GM18511 (cell line): ENCODE data around the gene CCSER1.
"Not testable (repeated sequence)": the region's sequence is repeated elsewhere in the genome, so short reads cannot be mapped to it uniquely, and the experiment has no call there.

Source experiments
- ATAC-seq: cut with Tn5 transposase; IDR thresholded peaks from one replicate; pipeline ENCODE4 v1.9.1; 2021; ENCODE audit warnings: mild to moderate bottlenecking, moderate library complexity; ENCODE audit not compliant: unreplicated experiment

Gene CCSER1

GRCh38 chr4:91108751-91109150, 981.6 kb downstream of the CCSER1 start:
- no peak for ATAC-seq

GRCh38 chr4:91111556-91111955, 984.4 kb downstream of the CCSER1 start:
- no peak for ATAC-seq

DNA sequence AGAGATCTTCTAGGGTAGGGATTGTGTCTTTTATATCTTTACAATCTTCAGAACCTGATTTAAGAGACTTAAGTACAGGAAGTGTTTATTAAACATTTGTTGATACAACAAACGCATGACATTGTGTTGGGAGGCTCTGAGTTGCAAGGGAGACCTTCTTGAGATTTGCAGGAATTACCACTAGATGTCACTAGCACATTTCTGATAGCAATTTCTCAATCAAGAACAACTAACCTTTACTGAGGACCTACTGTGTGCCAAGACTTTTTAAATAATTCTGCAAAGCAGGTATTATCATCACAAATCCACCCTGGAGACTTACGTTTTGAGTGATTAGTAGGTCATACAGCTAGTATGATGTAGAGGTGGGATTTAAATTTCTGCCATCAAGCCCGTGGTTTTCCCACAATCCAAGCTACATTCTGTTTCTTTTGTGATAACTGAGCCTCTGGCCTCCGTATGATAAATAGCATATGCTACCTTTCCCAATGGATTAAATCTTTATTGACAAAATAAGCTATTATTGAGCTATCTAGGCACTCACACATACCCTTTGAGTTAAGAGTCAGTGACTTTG, 986.0 kb downstream of the CCSER1 start:
- peak; percentile 52 for ATAC-seq

- ATAC-seq, result no peak
Measured at GRCh38 chr4:91114386-91114785, 987.2 kb downstream of the CCSER1 start.

DNA sequence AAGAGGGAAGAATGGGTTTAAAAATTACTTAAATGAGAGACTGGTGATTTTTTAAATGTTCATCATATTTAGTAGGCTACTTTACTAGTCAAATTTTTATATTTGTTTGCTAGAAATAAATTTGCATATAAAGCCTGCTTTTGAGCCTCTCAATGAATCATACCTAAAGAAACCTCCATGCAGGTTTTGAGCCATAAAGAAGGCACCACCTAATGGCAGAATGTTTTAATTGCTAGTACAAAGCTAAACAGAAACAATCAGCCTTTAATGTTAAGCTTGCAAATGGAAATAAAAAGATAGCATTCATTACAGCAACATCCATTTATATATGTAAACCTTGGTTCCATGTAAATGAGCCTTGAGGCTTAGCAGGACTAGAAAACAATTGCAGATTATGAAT, 989.7 kb downstream of the CCSER1 start:
- no peak for ATAC-seq

DNA sequence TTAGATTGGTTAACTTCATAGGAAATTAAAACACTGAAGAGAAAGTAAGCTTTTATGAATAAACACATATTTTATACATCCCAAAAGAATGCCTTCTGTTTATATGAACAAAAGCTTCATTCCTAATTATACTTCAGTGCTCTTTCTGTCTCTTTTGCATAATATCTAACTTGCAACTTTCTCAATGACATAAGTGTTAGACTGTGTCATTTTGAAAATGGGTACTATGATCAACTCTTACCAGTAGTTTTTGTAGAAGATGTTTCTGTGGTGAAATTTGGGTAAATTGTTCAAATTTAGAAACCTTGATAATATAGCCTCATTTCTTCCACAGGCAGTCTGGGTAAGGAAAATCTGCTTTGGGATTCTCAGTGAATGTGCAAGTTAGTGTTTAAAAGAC, 991.4 kb downstream of the CCSER1 start:
- peak; percentile 90 for ATAC-seq

DNA sequence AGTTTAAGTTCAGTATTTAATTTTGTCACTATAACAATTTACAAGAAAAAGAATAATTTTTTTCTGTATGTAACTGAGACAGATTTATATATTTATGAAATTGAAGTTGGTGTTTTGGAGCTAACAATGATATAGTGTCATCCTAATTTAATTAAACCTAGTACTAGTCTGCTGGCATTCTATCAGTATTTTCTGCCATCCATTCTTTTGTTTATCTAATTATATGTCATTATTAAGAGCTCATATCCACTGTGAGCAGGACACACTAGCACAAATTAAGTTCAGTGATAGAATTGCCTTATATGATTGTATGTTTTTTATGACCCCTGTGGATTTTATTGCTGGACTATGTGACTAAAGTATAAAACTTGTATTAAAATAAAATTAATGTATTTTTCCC, 996.5 kb downstream of the CCSER1 start:
- no peak for ATAC-seq

- no peak for ATAC-seq
Measured at GRCh38 chr4:91127192-91127591, 1000.0 kb downstream of the CCSER1 start.

- no peak for ATAC-seq
Measured at GRCh38 chr4:91127831-91128230, 1000.6 kb downstream of the CCSER1 start.

DNA sequence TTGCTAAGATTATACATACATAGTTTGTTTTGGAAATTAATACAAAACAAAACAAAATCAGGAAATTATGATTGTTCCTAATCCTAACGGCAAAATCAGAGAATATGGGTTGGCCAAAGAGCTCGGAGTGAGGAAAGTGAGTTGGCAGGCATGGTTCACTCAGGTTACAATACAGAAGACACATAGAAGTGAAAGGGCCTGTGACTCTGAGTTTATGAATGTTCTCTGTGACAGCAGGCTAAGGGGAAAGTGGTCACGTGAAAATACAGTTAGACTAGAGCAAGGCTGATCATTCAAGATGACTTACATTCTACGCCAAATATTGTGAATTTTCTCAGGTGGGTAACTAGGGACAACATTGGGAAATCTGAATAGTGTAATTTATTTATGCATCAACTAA, 1001.3 kb downstream of the CCSER1 start:
- no peak for ATAC-seq

GRCh38 chr4:91147067-91147466, 1019.9 kb downstream of the CCSER1 start:
- no peak for ATAC-seq

DNA sequence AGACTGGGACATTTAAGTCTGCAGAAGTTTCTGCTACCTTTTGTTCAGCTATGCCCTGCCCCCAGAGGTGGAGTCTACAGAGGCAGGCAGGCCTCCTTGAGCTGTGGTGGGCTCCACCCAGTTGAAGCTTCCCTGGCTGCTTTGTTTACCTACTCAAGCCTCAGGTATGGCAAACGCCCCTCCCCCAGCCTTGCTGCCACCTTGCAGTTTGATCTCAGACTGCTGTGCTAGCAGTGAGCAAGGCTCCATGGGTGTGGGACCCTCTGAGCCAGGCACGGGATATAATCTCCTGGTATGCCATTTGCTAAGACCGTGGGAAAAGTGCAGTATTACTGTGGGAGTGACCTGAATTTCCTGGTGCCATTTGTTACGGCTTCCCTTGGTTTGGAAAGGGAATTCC, 1026.8 kb downstream of the CCSER1 start:
- not testable (repeated sequence) for ATAC-seq

GRCh38 chr4:91167864-91168653, 1040.9 kb downstream of the CCSER1 start:
- not testable (repeated sequence) for ATAC-seq

DNA sequence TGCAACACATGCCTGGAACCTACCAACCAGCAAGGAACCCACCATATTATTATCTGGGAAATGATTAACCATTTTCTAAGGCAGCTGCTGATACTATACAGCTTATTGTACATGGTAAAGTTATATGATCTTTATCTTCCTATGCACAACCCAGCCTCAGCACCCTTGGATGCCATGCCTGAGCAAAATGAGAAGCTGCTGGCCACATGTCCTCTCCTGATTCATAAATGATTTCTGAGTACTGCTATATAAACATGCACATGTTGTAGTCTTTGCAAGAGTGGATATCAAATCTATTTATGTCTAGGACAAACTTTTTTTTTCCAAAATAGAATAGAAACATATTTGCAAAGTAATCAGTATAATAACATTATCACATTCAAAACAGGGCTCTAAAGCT, 1043.6 kb downstream of the CCSER1 start:
- ATAC-seq, result no peak

DNA sequence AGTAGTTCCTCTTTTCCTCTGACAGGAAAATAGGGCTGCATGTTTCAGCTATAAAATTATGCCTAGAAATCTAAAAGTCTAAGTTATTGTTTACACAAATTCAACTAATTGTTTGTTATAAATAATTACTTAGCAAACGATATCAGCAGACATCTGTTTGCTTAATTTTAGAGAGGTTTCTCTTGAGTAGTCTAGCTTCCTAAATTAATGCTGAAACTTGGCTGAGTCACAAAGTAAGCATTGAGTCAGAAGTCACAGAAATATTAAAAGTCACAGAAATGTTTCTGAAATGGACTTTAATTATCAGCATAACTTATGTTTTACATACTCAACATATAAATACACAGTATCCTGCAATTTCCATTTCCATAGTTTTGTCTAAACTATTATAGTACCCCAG, 1044.0 kb downstream of the CCSER1 start:
- ATAC-seq, result no peak

- not testable (repeated sequence) for ATAC-seq
Measured at GRCh38 chr4:91185061-91185460, 1057.9 kb downstream of the CCSER1 start.

DNA sequence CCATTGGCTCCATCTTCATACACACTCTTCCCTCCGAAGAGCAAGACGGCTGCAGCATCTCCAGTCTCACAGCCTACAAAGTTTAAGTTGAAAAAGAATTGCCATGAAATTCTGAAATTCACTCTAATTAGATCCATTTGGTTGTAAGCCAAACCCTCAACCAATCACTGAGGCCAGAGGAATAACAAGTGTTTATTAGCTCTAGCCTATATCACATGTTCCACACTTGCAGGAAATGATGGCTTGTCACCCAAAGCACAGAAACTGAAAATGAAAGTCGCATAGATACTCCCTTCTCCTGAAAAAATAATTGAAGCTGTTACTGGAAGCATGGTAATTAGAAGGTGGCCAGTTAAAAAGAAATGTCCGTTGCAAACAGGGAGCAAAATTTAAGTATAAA, 1071.8 kb downstream of the CCSER1 start:
- peak; percentile 80 for ATAC-seq

DNA sequence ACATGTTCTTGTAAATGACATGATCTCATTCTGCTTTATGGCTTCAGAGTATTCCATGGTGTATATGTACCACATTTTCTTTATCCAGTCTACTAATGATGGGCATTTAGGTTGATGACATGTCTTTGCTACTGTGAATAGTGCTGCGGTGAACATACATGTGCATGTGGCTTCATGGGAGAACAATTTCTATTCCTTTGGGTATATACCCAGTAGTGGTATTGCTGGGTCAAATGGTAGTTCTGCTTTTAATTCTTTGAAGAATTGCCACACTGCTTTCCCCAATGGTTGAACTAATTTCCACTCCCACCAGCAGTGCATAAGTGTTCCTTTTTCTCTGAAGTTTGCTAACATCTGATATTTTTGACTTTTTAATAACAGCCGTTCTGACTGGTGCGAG, 1080.3 kb downstream of the CCSER1 start:
- ATAC-seq, result no peak

GRCh38 chr4:91212211-91212610, 1085.0 kb downstream of the CCSER1 start:
- ATAC-seq, result no peak

DNA sequence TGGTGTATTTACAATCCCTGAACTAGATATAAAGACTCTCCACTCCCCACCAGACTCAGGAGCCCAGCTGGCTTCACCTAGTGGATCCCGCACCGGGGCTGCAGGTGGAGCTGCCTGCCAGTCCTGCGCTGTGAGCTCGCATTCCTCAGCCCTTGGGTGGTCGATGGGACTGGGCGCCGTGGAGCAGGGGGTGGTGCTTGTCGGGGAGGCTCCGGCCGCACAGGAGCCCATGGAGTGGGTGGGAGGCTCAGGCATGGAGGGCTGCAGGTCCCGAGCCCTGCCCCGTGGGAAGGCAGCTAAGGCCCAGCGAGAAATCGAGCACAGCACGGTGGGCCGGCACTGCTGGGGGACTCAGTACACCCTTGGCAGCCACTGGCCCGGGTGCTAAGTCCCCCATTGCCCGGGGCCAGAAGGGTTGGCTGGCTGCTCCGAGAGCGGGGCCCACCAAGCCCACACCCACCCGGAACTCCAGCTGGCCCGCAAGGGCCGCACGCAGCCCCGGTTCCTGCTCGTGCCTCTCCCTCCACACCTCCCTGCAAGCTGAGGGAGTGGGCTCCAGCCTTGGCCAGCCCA, 1090.7 kb downstream of the CCSER1 start:
- ATAC-seq, result not testable (repeated sequence)

DNA sequence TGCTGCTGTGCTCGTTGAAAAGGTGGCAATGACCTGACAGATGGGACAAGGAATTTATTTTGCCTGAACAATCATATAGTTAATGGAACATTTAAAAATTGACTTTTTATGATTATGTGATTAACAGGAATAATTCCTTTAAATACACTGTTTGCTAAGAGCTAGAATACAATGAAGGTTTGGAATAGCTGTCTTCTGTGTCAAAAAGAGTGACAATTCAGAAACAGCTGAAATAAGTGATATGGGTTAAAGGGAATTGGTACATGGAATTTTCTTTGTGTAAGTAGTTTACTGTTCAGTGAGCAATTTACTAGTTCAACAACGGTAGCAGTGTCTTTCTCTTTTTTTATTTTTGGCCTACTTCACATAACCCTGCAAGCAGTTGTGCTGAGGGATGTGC, 1093.1 kb downstream of the CCSER1 start:
- ATAC-seq, result no peak

DNA sequence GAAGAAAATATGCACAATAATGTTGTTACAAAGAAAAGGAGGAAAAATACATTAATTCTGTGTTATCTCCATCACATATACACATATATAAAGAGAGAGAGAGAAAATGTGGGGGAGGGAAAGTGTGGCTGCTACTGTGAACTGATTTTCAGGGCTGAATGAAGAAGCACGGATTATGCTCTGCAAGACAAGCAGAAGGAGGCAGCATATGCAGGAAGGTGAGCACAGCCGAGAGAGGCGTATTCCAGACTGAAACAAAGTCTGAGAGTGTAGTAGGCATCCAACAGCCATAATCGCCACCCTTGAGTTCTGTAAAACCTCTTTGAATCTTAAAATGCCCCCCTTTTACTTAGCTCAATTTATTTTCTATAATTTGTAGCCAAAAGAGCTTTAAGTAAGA, 1094.8 kb downstream of the CCSER1 start:
- ATAC-seq, result no peak
